KMS-11 (cell line): Measurements from ENCODE around the gene MTTP.

ENCODE experiments used
- H2AFZ ChIP-seq: fragments of 200-600 bp; sonication (generic); 2 replicates; pipeline ENCODE4 v1.6.1; 2016; ENCODE audit warnings: antibody characterized with exemption, mixed run types, low read depth
- H3K27ac ChIP-seq: fragments of 200-600 bp; sonication (generic); 2 replicates; pipeline ENCODE4 v1.6.1; 2016; ENCODE audit warnings: mild to moderate bottlenecking, mixed run types
- H3K27me3 ChIP-seq: fragments of 200-600 bp; sonication (generic); 2 replicates; pipeline ENCODE4 v1.6.1; 2017; ENCODE audit warnings: mild to moderate bottlenecking, low read depth, mixed run types, moderate library complexity; ENCODE audit not compliant: insufficient read depth
- H3K36me3 ChIP-seq: fragments of 200-600 bp; sonication (generic); 2 replicates; pipeline ENCODE4 v1.6.1; 2017; ENCODE audit warnings: mild to moderate bottlenecking, mixed run types; ENCODE audit not compliant: insufficient read depth
- H3K4me1 ChIP-seq: fragments of 200-600 bp; sonication (generic); 2 replicates; pipeline ENCODE4 v1.6.1; 2016; ENCODE audit warnings: mild to moderate bottlenecking, low read depth, mixed run types; ENCODE audit not compliant: poor library complexity, severe bottlenecking
- H3K4me2 ChIP-seq: fragments of 200-600 bp; sonication (generic); 2 replicates; pipeline ENCODE4 v1.7.0; 2016; ENCODE audit warnings: mild to moderate bottlenecking, mixed run types
- H3K4me3 ChIP-seq: fragments of 200-600 bp; sonication (generic); IDR thresholded peaks from 2 replicates; pipeline ENCODE4 v1.6.1; 2017; ENCODE audit warnings: low read depth, low read length, mixed read lengths; ENCODE audit not compliant: insufficient read depth
- H3K79me2 ChIP-seq: fragments of 200-600 bp; sonication (generic); 2 replicates; pipeline ENCODE4 v1.6.1; 2016; ENCODE audit warnings: low read depth, mixed run types; ENCODE audit not compliant: insufficient read depth
- H3K9ac ChIP-seq: fragments of 200-600 bp; sonication (generic); 2 replicates; pipeline ENCODE4 v1.6.1; 2016; ENCODE audit warnings: mild to moderate bottlenecking, mixed run types
- H4K20me1 ChIP-seq: fragments of 200-600 bp; sonication (generic); 2 replicates; pipeline ENCODE4 v1.6.1; 2016; ENCODE audit warnings: mild to moderate bottlenecking, mixed run types; ENCODE audit not compliant: insufficient read depth
- TF ChIP-seq, protein P1 (sequence below): fragments of 200-600 bp; sonication (generic); conservative IDR thresholded peaks from 2 replicates; pipeline ENCODE4 v1.6.1; 2017; ENCODE audit warnings: low read depth, mild to moderate bottlenecking, antibody characterized with exemption, low read length, moderate library complexity, mixed read lengths

MTTP gene

GRCh38 chr4:99668472-99668871 lies 93.8 kb downstream of the MTTP start:
- TF ChIP-seq, protein P1, sequence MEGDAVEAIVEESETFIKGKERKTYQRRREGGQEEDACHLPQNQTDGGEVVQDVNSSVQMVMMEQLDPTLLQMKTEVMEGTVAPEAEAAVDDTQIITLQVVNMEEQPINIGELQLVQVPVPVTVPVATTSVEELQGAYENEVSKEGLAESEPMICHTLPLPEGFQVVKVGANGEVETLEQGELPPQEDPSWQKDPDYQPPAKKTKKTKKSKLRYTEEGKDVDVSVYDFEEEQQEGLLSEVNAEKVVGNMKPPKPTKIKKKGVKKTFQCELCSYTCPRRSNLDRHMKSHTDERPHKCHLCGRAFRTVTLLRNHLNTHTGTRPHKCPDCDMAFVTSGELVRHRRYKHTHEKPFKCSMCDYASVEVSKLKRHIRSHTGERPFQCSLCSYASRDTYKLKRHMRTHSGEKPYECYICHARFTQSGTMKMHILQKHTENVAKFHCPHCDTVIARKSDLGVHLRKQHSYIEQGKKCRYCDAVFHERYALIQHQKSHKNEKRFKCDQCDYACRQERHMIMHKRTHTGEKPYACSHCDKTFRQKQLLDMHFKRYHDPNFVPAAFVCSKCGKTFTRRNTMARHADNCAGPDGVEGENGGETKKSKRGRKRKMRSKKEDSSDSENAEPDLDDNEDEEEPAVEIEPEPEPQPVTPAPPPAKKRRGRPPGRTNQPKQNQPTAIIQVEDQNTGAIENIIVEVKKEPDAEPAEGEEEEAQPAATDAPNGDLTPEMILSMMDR, result no peak
- H4K20me1 ChIP-seq, result no peaks in the 10 kb centered on the region
- no peak overlapping the region for H3K9ac ChIP-seq
- no peaks in the 10 kb centered on the region for H3K4me1 ChIP-seq
- H3K27ac ChIP-seq, result no peak overlapping the region
- no peak overlapping the region for H3K4me2 ChIP-seq
- H3K79me2 ChIP-seq, result no peaks in the 10 kb centered on the region
- H3K36me3 ChIP-seq, result no peaks in the 10 kb centered on the region
- H2AFZ ChIP-seq, result no peak overlapping the region
- no peaks in the 10 kb centered on the region for H3K27me3 ChIP-seq
- H3K4me3 ChIP-seq, result no peak overlapping the region

GRCh38 chr4:99669084-99669483 lies 94.5 kb downstream of the MTTP start:
- no peaks in the 10 kb centered on the region for H3K79me2 ChIP-seq
- H3K36me3 ChIP-seq, result no peaks in the 10 kb centered on the region
- no peak overlapping the region for H3K4me2 ChIP-seq
- no peaks in the 10 kb centered on the region for H4K20me1 ChIP-seq
- no peak overlapping the region for H3K27ac ChIP-seq
- no peak overlapping the region for H3K9ac ChIP-seq
- TF ChIP-seq, protein P1, result no peak
- no peak overlapping the region for H3K4me3 ChIP-seq
- H3K4me1 ChIP-seq, result no peaks in the 10 kb centered on the region
- no peaks in the 10 kb centered on the region for H3K27me3 ChIP-seq
- H2AFZ ChIP-seq, result no peak overlapping the region

- H2AFZ ChIP-seq, result no peak overlapping the region
- no peak overlapping the region for H3K27ac ChIP-seq
- no peak overlapping the region for H3K9ac ChIP-seq
- H3K79me2 ChIP-seq, result no peaks in the 10 kb centered on the region
- no peaks in the 10 kb centered on the region for H4K20me1 ChIP-seq
- H3K4me3 ChIP-seq, result no peak overlapping the region
- no peak overlapping the region for H3K4me2 ChIP-seq
- no peaks in the 10 kb centered on the region for H3K36me3 ChIP-seq
- TF ChIP-seq, protein P1, result no peak
- H3K27me3 ChIP-seq, result no peaks in the 10 kb centered on the region
- H3K4me1 ChIP-seq, result no peaks in the 10 kb centered on the region
Observed at GRCh38 chr4:99670409-99671073, 95.9 kb downstream of the MTTP start.
